Activated naive CD8-positive, alpha-beta T cell treated with anti-CD3 and anti-CD28 coated beads for 36 hours (primary cell): ENCODE results near the gene MYO1C. TPM values are rescaled to one million over a fixed set of nuclear protein-coding genes. Genes with fewer than 3 reads are reported as not detected.

Experiments
- DNase-seq: peaks from one replicate; pipeline ENCODE4 v3.0.0; 2021
- H3K27ac Mint-ChIP-seq: one replicate; pipeline ENCODE4 v1.8.0; 2022; ENCODE audit warnings: mild to moderate bottlenecking, moderate library complexity, mixed read lengths
- H3K27me3 Mint-ChIP-seq: one replicate; pipeline ENCODE4 v1.8.0; 2022; ENCODE audit warnings: mild to moderate bottlenecking, mixed read lengths
- H3K36me3 Mint-ChIP-seq: one replicate; pipeline ENCODE4 v1.8.0; 2021; ENCODE audit warnings: mild to moderate bottlenecking, mixed read lengths
- H3K4me1 Mint-ChIP-seq: one replicate; pipeline ENCODE4 v1.8.0; 2021; ENCODE audit warnings: mixed read lengths
- H3K4me3 Mint-ChIP-seq: one replicate; pipeline ENCODE4 v1.8.0; 2022; ENCODE audit warnings: mild to moderate bottlenecking, moderate library complexity, mixed read lengths
- H3K9me3 Mint-ChIP-seq: one replicate; pipeline ENCODE4 v1.8.0; 2022; ENCODE audit warnings: mixed read lengths
- total RNA-seq, 2 experiments: library from RNA; stranded (reverse); gene quantifications; one replicate each; pipeline ENCODE4 v1.2.3, GENCODE V29; 2021

MYO1C gene
- total RNA-seq, 2 experiments from 2014 or later = 10.5 to 11.7 TPM

GRCh38 chr17:1495265-1495989 is 2.9 kb upstream of the MYO1C start:
- Mint-ChIP-seq H3K27me3 (peaks cover 6% of the 10 kb centered on the region), H3K4me3 (no peak overlapping the region), H3K9me3 (no peaks in the 10 kb centered on the region), H3K4me1 (peaks cover 13% of the 10 kb centered on the region), H3K27ac (no peak overlapping the region), H3K36me3 (no peaks in the 10 kb centered on the region)
- DNase-seq = no peak

DNA sequence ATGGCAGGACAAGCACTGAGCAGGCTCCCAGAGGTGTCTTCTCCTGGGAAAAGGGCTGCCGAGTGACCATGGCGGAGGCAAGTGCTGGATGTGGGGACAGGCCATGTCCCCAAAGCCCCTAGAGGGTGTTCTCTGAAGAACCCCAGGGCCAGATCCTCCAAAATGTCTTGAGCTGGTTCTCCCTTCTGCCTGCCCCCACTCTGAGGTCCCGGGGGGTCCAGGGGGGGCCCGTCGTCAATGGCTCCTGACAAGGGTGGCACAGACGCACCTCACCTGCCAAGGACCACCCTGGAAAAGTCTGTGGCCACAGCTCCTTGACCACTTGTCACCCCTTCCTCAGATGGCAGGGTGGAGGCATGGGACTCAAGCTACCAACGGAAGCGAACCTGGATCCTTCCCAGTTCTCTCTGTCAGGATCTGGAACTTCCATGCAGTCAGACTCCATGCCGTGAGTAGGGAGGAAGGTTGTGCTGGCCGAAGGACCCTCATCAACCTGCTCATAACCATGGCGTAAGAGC is 2.3 kb upstream of the MYO1C start:
- peaks cover 15% of the 10 kb centered on the region for H3K4me1 Mint-ChIP-seq
- no peaks in the 10 kb centered on the region for H3K9me3 Mint-ChIP-seq
- H3K36me3 Mint-ChIP-seq = no peaks in the 10 kb centered on the region
- H3K4me3 Mint-ChIP-seq = no peak overlapping the region
- no peak overlapping the region for H3K27ac Mint-ChIP-seq
- no peak for DNase-seq
- H3K27me3 Mint-ChIP-seq = peaks cover 6% of the 10 kb centered on the region

DNA sequence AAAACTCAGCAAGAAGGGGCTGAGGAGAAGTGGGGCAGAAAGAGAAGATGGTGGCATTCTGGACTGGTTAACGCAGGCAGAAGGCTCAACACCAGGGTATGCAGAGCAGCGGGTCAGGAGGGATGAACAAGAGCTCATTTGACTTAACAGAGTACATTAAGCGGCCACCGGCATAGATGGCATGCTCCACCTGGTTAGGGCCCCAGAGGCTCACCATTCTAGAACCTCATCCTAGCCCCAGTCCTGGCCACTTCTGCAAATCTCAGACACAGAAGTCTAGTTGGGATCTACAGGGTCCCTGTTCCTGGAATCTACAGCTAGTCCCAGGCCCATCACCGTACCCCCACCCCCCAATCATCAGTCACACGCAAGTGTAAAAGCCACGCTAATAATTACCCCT is 1.7 kb upstream of the MYO1C start:
- Mint-ChIP-seq H3K27me3 (peaks cover 8% of the 10 kb centered on the region), H3K4me3 (no peak overlapping the region), H3K36me3 (no peaks in the 10 kb centered on the region), H3K27ac (no peak overlapping the region), H3K4me1 (peaks cover 15% of the 10 kb centered on the region), H3K9me3 (no peaks in the 10 kb centered on the region)
- DNase-seq = no peak

- no peaks in the 10 kb centered on the region for H3K36me3 Mint-ChIP-seq
Measured at GRCh38 chr17:1493291-1493980, 950 bp upstream of the MYO1C start.

GRCh38 chr17:1491443-1492248 is 840 bp downstream of the MYO1C start:
- Mint-ChIP-seq H3K4me1 (peaks cover 24% of the 10 kb centered on the region), H3K9me3 (no peaks in the 10 kb centered on the region), H3K27me3 (peaks cover 12% of the 10 kb centered on the region), H3K4me3 (peak overlapping the region; percentile 82), H3K36me3 (no peaks in the 10 kb centered on the region), H3K27ac (peak overlapping the region; percentile 25)
- DNase-seq = peak; percentile 68

More at GRCh38 chr17:1493291-1493980, 950 bp upstream of the MYO1C start:
- DNase-seq = no peak
- Mint-ChIP-seq H3K27me3 (peaks cover 12% of the 10 kb centered on the region), H3K4me1 (peaks cover 15% of the 10 kb centered on the region), H3K4me3 (no peak overlapping the region), H3K27ac (no peak overlapping the region), H3K9me3 (no peaks in the 10 kb centered on the region)

DNA sequence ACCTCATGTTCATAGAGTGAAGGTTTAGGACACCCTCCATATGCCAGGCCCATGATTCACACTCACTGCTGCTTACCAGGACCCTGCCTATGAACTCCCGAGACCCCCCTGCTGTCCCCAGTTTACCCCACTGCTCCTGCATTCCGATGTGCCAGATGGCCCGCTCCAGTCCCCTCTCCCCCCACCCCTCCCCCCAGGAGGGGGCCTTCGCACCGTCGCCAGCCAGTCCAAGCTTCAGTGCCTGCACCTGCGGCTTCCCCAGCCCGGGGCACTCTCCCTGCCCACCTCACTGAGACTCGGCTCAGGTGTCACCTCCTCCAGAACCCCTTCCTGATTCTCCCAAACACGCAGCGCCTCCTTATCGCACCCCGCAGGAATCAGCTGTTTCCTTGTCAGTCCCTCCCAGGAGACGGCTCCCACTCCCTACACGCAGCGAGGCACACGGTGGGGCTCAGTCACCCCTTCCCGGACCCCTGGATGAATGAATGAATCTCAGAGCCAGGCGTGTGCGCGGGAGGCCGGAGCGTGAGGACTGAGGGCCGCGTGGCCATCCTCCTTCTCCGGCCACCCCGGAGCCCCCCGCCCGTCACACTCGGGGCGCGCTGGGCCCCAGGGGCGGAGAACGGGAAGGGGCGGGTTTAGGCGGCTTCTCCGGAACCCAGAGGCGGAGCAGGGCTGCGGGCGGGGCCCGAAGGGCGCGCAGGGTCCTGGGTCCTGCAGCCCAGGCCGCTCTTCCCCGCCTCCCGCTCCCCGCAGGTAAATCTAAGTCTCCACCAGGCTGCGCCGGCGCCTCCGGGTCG is 1.6 kb downstream of the MYO1C start:
- Mint-ChIP-seq H3K4me1 (peaks cover 24% of the 10 kb centered on the region), H3K4me3 (peak overlapping the region; percentile 80), H3K27ac (no peak overlapping the region), H3K27me3 (peaks cover 12% of the 10 kb centered on the region), H3K9me3 (no peaks in the 10 kb centered on the region), H3K36me3 (no peaks in the 10 kb centered on the region)
- DNase-seq = peak; percentile 73

- Mint-ChIP-seq H3K36me3 (no peaks in the 10 kb centered on the region), H3K4me3 (no peak overlapping the region)
Measured at GRCh38 chr17:1488826-1489270, 3.6 kb downstream of the MYO1C start.

GRCh38 chr17:1487939-1488825 is 4.3 kb downstream of the MYO1C start:
- no peak overlapping the region for H3K27ac Mint-ChIP-seq

More at GRCh38 chr17:1488826-1489270, 3.6 kb downstream of the MYO1C start:
- Mint-ChIP-seq H3K9me3 (no peaks in the 10 kb centered on the region), H3K27ac (no peak overlapping the region), H3K4me1 (peaks cover 31% of the 10 kb centered on the region), H3K27me3 (peaks cover 12% of the 10 kb centered on the region)
- DNase-seq = no peak

GRCh38 chr17:1486802-1487695 is 5.4 kb downstream of the MYO1C start:
- H3K27me3 Mint-ChIP-seq = peaks cover 9% of the 10 kb centered on the region
- DNase-seq = peak; percentile 81
- no peaks in the 10 kb centered on the region for H3K9me3 Mint-ChIP-seq
- peak overlapping the region; percentile 73 for H3K4me3 Mint-ChIP-seq
- peaks cover 27% of the 10 kb centered on the region for H3K4me1 Mint-ChIP-seq
- no peaks in the 10 kb centered on the region for H3K36me3 Mint-ChIP-seq
- H3K27ac Mint-ChIP-seq = peak overlapping the region; percentile 48

More at GRCh38 chr17:1487939-1488825, 4.3 kb downstream of the MYO1C start:
- peak; percentile 69 for DNase-seq
- Mint-ChIP-seq H3K9me3 (no peaks in the 10 kb centered on the region), H3K27me3 (peaks cover 9% of the 10 kb centered on the region), H3K4me1 (peaks cover 29% of the 10 kb centered on the region), H3K4me3 (peak overlapping the region; percentile 71), H3K36me3 (no peaks in the 10 kb centered on the region)

DNA sequence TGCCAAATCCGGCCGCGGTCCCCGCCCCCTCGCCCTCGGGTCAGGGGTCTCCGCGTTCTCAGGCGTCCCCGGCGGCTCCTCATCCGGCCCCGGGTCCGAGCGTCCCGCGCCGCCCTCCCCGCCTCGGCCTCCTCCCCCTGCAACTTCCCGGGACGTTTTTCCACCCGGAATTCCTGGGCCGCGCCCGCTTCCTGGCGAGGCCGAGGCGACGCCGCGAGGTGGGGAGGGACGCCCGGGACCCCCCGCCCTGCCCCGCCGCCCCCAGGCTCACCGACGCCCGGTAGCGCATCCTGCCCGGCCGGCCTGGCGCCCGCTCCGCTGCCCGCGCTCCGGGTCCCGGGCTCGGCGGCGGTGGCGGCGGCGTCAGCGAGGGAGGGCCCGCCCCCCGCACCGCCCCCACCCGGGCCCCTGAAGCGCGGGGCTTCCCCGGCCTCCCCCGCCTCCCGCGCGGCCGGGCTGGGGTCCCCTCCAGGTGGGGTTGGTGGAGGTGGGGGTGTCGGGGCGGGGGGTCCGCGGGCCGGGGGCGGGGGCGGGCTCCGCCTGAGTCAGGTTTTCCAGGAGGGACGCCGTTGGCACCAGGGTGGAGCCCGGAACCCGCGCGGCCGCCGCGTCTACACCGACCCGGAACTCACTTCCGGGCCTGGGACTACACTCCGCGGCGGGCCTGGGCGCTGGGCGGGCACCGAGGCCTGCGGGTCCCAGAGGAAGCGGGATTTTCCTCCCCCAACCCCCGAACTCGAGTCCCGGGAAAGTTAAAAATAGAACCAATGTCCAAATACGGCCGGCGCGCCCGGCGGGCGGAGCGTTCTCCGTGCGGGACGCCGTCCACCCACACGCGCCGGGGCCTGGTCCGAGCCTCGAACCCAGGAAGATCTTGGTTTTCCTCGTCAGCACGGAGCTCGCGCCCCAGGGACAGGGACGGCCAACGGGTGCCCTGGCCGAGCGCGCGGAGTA is 6.8 kb downstream of the MYO1C start:
- Mint-ChIP-seq H3K4me3 (peak overlapping the region; percentile 73), H3K27ac (no peak overlapping the region), H3K9me3 (no peaks in the 10 kb centered on the region), H3K4me1 (peaks cover 21% of the 10 kb centered on the region), H3K27me3 (peaks cover 6% of the 10 kb centered on the region), H3K36me3 (no peaks in the 10 kb centered on the region)
- DNase-seq = peak; percentile 67

DNA sequence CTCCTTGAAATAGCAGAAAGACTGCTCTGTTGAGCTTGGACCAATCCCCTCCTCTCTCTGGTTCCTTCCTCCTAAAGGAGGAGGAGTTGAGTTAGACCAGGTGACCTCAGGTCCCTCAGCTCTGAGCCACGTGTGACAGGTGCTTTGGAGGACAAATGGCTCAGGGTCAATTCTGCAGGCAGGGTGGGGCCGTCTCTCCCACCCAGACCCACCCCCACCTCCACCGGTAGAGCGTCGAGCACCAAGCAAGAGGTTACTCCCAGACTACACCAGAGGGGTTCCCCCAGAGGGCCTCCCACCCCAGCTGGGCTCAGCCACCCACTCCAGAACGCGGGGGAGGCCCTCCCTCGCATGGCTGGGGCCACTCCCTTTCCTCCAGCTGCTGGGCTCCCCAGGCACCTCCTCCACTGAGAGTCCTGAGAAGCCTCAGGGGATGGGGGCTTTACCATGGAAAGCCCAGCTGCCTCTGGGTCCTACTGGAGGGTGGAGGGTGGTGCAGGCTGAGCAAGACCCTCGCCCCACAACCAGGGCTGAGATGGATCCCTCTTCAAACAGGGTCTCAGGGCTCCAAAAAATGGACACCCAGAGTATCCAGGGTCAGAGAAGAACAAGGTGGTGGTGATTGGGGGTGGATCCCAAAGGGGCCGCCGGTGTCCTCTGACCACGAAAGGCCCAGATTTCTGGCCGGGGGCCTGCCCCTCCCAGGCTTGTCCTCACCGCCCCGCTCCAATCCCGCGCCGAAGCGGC is 7.6 kb downstream of the MYO1C start:
- no peaks in the 10 kb centered on the region for H3K36me3 Mint-ChIP-seq
- peaks cover 17% of the 10 kb centered on the region for H3K4me1 Mint-ChIP-seq
- peak overlapping the region; percentile 70 for H3K27ac Mint-ChIP-seq
- H3K4me3 Mint-ChIP-seq = peak overlapping the region; percentile 68
- H3K9me3 Mint-ChIP-seq = no peaks in the 10 kb centered on the region
- peak; percentile 43 for DNase-seq
- H3K27me3 Mint-ChIP-seq = peaks cover 6% of the 10 kb centered on the region
